LNCAP (cell line): ENCODE measurements around the gene ARMH3.

Experiments used
- CTCF ChIP-seq: fragments of 450-650 bp; IDR thresholded peaks from 2 replicates; pipeline ENCODE4 v1.5.1; 2017; ENCODE audit warnings: mild to moderate bottlenecking

Gene ARMH3

GRCh38 chr10:101824736-101825135 lies 231.2 kb downstream of the ARMH3 start:
- no peak for TF ChIP-seq CTCF

DNA sequence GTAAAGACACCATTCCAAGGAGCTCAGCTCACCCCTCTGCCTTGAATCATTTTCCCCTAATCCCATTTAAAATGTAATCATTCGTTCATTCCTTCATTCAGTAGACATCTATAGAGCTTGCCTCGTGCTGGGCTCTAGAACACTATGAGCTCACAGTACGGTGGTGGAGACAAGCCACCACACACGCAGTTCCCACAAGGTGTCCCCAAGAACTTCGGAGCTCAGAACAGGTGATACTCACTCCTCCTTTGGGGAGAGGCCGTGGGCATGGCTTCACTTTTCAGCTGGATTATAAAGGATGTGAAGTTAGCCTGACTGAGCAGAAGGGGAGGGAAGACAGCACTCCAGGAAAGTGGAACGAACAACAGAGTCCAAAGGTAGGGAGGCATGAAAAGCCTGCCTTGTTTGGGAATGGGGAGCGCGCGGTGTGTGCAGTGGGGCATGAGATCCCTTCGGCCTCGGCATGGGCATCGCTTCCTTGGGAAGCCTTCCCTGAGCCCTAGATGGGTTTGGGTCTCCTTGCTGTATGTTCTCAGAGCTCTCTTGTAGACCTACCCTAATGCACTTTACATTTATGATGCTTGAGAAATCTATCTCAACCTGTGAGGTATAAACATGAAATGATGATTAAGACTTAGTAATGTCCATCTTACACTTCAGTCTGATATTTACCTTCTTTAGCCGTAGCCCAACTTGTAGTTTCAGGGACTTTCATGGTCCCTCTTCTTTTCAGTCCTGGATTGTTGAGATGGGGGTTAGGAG lies 236.9 kb downstream of the ARMH3 start:
- no peak for TF ChIP-seq CTCF

GRCh38 chr10:101818119-101818871 lies 237.7 kb downstream of the ARMH3 start, which contains the start of gene OGA:
OGA (minus strand) TSS chr10:101818444; CDS start chr10:101818022, 422 bp downstream.
- TF ChIP-seq CTCF: no peak

DNA sequence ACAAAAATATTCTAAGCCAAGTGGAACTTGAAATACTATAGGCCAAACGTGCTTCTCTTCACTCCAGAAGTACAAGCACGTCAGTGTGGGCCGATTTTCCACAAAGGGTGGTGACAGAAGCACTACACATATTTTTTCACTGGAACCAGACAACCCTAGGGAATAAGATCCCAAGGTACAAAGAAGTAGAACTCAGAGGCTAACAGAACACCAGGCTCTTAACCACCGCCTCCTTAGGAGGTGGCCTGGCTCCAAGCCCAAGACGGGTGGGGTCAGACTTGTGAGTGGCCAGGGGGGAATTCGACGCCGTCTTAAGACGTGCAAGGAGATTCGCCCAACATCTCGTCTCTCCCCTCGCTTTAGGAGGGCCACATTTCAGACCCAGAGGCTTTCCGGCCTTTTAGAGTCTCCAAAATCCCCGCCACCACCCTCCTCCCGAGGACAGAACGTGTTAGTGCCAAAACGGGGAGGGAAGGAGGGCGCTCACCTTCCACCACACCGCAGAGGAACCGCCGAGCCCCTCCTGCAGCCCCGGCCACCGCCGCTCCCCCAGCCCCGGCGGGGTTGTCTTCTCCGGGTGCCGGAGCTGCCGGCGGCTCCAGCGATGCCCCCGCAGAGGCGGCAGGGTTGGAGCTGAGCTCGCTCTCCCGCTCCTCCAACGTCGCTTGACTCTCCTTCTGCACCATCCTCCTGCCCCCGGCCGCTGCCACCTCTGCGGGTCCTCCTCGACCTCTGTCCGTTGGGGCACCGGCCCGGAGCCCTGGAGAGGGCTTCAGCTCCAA lies 238.4 kb downstream of the ARMH3 start:
- TF ChIP-seq CTCF: no peak

- no peak for TF ChIP-seq CTCF
Observed at GRCh38 chr10:101816913-101817336, 239.0 kb downstream of the ARMH3 start.

DNA sequence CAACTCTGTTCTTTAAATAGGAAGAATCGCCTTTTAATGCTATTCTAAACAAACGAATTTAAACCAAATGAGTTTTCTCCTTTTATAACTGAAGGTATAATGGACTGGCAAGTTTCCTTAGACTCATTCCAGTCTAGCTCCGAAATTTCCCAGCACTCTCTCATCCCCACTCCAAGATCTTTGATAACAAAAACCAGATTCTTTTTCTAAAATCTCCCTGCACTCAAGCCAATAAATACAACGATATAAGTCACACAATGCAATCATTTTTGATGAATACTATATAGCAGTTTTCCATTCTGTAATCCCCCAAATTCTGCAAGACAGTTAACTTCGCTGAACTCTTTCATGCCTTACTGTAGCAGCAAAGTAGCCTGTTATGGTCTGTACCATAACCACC lies 239.6 kb downstream of the ARMH3 start:
- no peak for TF ChIP-seq CTCF

GRCh38 chr10:101814466-101815071 lies 241.4 kb downstream of the ARMH3 start:
- TF ChIP-seq CTCF: no peak
